ENCODE measurements around the gene CCSAP. TPM values are rescaled to one million over a fixed set of nuclear protein-coding genes. Genes with fewer than 3 reads are reported as not detected.

The CCSAP gene
- total RNA-seq, 1 donor from 2014 or later: 34.4 TPM

DNA sequence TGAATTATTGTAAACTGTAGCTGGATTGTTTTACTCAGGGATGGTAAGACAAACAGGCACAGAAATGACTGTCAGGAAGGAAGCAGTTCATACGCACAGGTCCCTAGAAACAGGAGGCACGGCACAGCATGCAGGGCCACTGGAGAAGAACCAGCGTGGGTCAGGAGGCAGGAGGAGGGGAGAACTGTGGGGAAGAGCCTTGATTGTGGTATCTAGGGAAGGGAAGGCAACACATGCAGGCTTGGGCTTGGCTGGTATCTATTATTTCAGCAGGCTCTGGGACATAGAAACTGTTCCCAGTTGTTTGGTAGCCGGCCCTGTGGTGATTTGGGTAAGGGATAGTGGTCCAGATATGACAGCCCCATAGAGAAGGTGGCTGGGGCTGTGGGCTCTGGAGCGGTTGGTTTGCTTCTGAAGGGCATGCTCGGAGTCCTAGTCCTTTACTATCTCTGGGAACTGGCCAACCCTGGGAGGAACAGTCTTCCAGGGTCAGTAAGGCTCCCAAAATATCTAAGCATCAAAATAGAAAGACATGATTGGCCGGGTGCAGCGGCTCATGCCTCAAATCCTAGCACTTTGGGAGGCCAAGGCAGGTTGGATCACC is 43.1 kb upstream of the CCSAP start:
- Mint-ChIP-seq H3K36me3 (no peaks in the 10 kb centered on the region), H3K27ac (no peak overlapping the region), H3K4me3 (no peak overlapping the region), H3K9me3 (peaks cover 2% of the 10 kb centered on the region), H3K27me3 (ENCODE audit: insufficient read depth, low read depth) (peaks cover 5% of the 10 kb centered on the region), H3K4me1 (no peaks in the 10 kb centered on the region)
- Histone ChIP-seq H3K27ac (no peak overlapping the region), H2AFZ (replicated peaks) (no peak overlapping the region), H3K9ac (no peak overlapping the region), H3K4me1 (peaks cover 8% of the 10 kb centered on the region), H3K36me3 (no peaks in the 10 kb centered on the region), H3K27me3 (no peaks in the 10 kb centered on the region), H3K79me2 (ENCODE audit: low read depth) (no peaks in the 10 kb centered on the region), H3K4me3 (no peak overlapping the region), H3K9me3 (ENCODE audit: low read depth) (no peaks in the 10 kb centered on the region), H4K20me1 (ENCODE audit: low read depth) (no peaks in the 10 kb centered on the region), H3F3A (ENCODE audit: low read depth) (no peaks in the 10 kb centered on the region), H3K4me2 (no peak overlapping the region)
- TF ChIP-seq, protein P1, sequence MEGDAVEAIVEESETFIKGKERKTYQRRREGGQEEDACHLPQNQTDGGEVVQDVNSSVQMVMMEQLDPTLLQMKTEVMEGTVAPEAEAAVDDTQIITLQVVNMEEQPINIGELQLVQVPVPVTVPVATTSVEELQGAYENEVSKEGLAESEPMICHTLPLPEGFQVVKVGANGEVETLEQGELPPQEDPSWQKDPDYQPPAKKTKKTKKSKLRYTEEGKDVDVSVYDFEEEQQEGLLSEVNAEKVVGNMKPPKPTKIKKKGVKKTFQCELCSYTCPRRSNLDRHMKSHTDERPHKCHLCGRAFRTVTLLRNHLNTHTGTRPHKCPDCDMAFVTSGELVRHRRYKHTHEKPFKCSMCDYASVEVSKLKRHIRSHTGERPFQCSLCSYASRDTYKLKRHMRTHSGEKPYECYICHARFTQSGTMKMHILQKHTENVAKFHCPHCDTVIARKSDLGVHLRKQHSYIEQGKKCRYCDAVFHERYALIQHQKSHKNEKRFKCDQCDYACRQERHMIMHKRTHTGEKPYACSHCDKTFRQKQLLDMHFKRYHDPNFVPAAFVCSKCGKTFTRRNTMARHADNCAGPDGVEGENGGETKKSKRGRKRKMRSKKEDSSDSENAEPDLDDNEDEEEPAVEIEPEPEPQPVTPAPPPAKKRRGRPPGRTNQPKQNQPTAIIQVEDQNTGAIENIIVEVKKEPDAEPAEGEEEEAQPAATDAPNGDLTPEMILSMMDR (IDR thresholded peaks at IDR 0.05): no peak
- TF ChIP-seq EZH2phosphoT487 (IDR thresholded peaks at IDR 0.05) (no peak), EZH2 (IDR thresholded peaks at IDR 0.05) (no peak)
- DNase-seq (ENCODE audit: low spot score): no peak

DNA sequence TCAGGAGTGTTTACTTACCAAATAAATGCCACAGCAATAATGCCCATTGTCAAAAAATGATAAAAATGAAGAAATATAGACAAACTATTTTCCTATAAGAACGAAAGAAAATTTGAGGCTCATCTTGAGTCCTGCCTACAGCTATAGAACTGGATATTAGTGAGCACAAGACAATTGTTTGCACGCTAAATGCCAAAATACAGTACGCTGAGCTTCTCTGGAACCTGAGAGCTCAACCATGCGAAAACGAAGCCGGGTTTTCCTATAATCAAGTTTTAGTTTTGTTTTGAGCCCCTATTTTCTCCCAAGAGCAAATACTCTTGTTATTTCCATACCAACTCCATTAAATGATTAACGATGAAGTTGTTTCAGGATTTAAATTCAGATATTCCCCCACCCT is 42.0 kb upstream of the CCSAP start:
- Mint-ChIP-seq H3K27ac (no peak overlapping the region), H3K9me3 (no peaks in the 10 kb centered on the region), H3K36me3 (no peaks in the 10 kb centered on the region), H3K27me3 (ENCODE audit: insufficient read depth, low read depth) (peaks cover 3% of the 10 kb centered on the region), H3K4me1 (peaks cover 7% of the 10 kb centered on the region), H3K4me3 (no peak overlapping the region)
- Histone ChIP-seq H3K4me2 (no peak overlapping the region), H3K79me2 (ENCODE audit: low read depth) (no peaks in the 10 kb centered on the region), H4K20me1 (ENCODE audit: low read depth) (no peaks in the 10 kb centered on the region), H3K4me3 (no peak overlapping the region), H3F3A (ENCODE audit: low read depth) (no peaks in the 10 kb centered on the region), H2AFZ (replicated peaks) (no peak overlapping the region), H3K36me3 (no peaks in the 10 kb centered on the region), H3K9ac (no peak overlapping the region), H3K4me1 (peaks cover 15% of the 10 kb centered on the region), H3K27ac (no peak overlapping the region), H3K27me3 (no peaks in the 10 kb centered on the region), H3K9me3 (ENCODE audit: low read depth) (no peaks in the 10 kb centered on the region)
- DNase-seq (ENCODE audit: low spot score): no peak
- no peak for TF ChIP-seq EZH2 (IDR thresholded peaks at IDR 0.05)
- TF ChIP-seq, protein P1 (IDR thresholded peaks at IDR 0.05): no peak

- H3K4me3 Mint-ChIP-seq: no peak overlapping the region
These were observed 41.1 kb upstream of the CCSAP start for GRCh38 chr1:229383961-229384360.

More at GRCh38 chr1:229383961-229384360, 41.1 kb upstream of the CCSAP start:
- H3K36me3 ChIP-seq: no peaks in the 10 kb centered on the region
- TF ChIP-seq, protein P1 (IDR thresholded peaks at IDR 0.05): no peak
- TF ChIP-seq EZH2 (IDR thresholded peaks at IDR 0.05) (no peak), EZH2phosphoT487 (IDR thresholded peaks at IDR 0.05) (no peak)
- H3K9ac ChIP-seq: no peak overlapping the region
- no peaks in the 10 kb centered on the region for H3K79me2 ChIP-seq (ENCODE audit: low read depth)
- no peak overlapping the region for H3K4me2 ChIP-seq
- no peak overlapping the region for H3K27ac ChIP-seq
- H3K27me3 Mint-ChIP-seq (ENCODE audit: insufficient read depth, low read depth): peaks cover 3% of the 10 kb centered on the region
- H4K20me1 ChIP-seq (ENCODE audit: low read depth): no peaks in the 10 kb centered on the region
- no peaks in the 10 kb centered on the region for H3K9me3 ChIP-seq (ENCODE audit: low read depth)
- H3K9me3 Mint-ChIP-seq: no peaks in the 10 kb centered on the region
- H3K36me3 Mint-ChIP-seq: no peaks in the 10 kb centered on the region
- no peak overlapping the region for H3K4me3 ChIP-seq
- H3F3A ChIP-seq (ENCODE audit: low read depth): peaks cover 8% of the 10 kb centered on the region
- no peak for DNase-seq (ENCODE audit: low spot score)
- H3K27me3 ChIP-seq: no peaks in the 10 kb centered on the region
- no peak overlapping the region for H3K27ac Mint-ChIP-seq
- H3K4me1 ChIP-seq: peaks cover 23% of the 10 kb centered on the region
- H2AFZ ChIP-seq (replicated peaks): no peak overlapping the region
- H3K4me1 Mint-ChIP-seq: peaks cover 15% of the 10 kb centered on the region

Data from neural progenitor cell (in vitro differentiated cells).